HG02943 (cell line): Measurements from ENCODE around the gene FNDC10.

ENCODE experiments used
- ATAC-seq: cut with Tn5 transposase; IDR thresholded peaks from one replicate; pipeline ENCODE4 v1.9.1; 2021; ENCODE audit warnings: mild to moderate bottlenecking, low read depth, moderate library complexity; ENCODE audit not compliant: unreplicated experiment

The FNDC10 gene

GRCh38 chr1:1617516-1617915 lies 17.6 kb upstream of the FNDC10 start:
- ATAC-seq = no peak

- ATAC-seq = no peak
Observed at GRCh38 chr1:1616838-1617237, 16.9 kb upstream of the FNDC10 start.

- ATAC-seq = peak; percentile 18
Observed at GRCh38 chr1:1616045-1616790, 16.3 kb upstream of the FNDC10 start.

GRCh38 chr1:1615256-1616044 lies 15.5 kb upstream of the FNDC10 start, which contains the start of gene MIB2:
MIB2 (plus strand) TSS chr1:1615500; CDS start chr1:1623453, 7,953 bp downstream.
- peak; percentile 70 for ATAC-seq

- ATAC-seq = no peak
Observed at GRCh38 chr1:1614954-1615255, 15.0 kb upstream of the FNDC10 start.

- no peak for ATAC-seq
Observed at GRCh38 chr1:1614204-1614953, 14.4 kb upstream of the FNDC10 start.

GRCh38 chr1:1613509-1614082 lies 13.7 kb upstream of the FNDC10 start:
- ATAC-seq = no peak

GRCh38 chr1:1612104-1612400 lies 12.1 kb upstream of the FNDC10 start:
- ATAC-seq = no peak

- ATAC-seq = no peak
Observed at GRCh38 chr1:1610796-1611195, 10.9 kb upstream of the FNDC10 start.

- ATAC-seq = no peak
Observed at GRCh38 chr1:1609822-1610485, 10.0 kb upstream of the FNDC10 start.

- ATAC-seq = no peak
Observed at GRCh38 chr1:1606232-1606631, 6.3 kb upstream of the FNDC10 start.

- ATAC-seq = no peak
Observed at GRCh38 chr1:1605724-1606123, 5.8 kb upstream of the FNDC10 start.

GRCh38 chr1:1605034-1605591 lies 5.2 kb upstream of the FNDC10 start:
- no peak for ATAC-seq

GRCh38 chr1:1604374-1605033 lies 4.6 kb upstream of the FNDC10 start:
- ATAC-seq = no peak

- ATAC-seq = no peak
Observed at GRCh38 chr1:1603671-1604373, 3.9 kb upstream of the FNDC10 start.

- ATAC-seq = no peak
Observed at GRCh38 chr1:1602968-1603506, 3.1 kb upstream of the FNDC10 start.

GRCh38 chr1:1602304-1602967 lies 2.5 kb upstream of the FNDC10 start:
- no peak for ATAC-seq

GRCh38 chr1:1601564-1602303 lies 1.8 kb upstream of the FNDC10 start:
- no peak for ATAC-seq
